WTC11 (cell line): ENCODE results near the gene MFSD12.

Experiments used
- AFF4 ChIP-seq: sonication (generic); formaldehyde crosslinking; IDR thresholded peaks from 2 replicates; pipeline ENCODE4 v1.8.1; 2023; ENCODE audit warnings: mild to moderate bottlenecking, missing genetic modification reagents, borderline replicate concordance
- CTCF ChIP-seq: fragments of 200-600 bp; IDR thresholded peaks from 2 replicates; pipeline ENCODE4 v1.8.0; 2022; ENCODE audit warnings: antibody characterized with exemption
- E2F1 ChIP-seq: sonication (generic); formaldehyde crosslinking; IDR thresholded peaks from 2 replicates; pipeline ENCODE4 v1.8.0; 2022; ENCODE audit warnings: mild to moderate bottlenecking, missing genetic modification reagents
- FOXK1 ChIP-seq: sonication (generic); formaldehyde crosslinking; IDR thresholded peaks from 2 replicates; pipeline ENCODE4 v1.8.0; 2022; ENCODE audit warnings: mild to moderate bottlenecking, moderate library complexity, missing genetic modification reagents
- GABPB1 ChIP-seq: sonication (generic); formaldehyde crosslinking; IDR thresholded peaks from 2 replicates; pipeline ENCODE4 v1.8.1; 2023; ENCODE audit warnings: mild to moderate bottlenecking, missing genetic modification reagents
- JUN ChIP-seq: sonication (generic); formaldehyde crosslinking; IDR thresholded peaks from 2 replicates; pipeline ENCODE4 v1.8.0; 2023; ENCODE audit warnings: mild to moderate bottlenecking, missing genetic modification reagents
- TCF7 ChIP-seq: sonication (generic); formaldehyde crosslinking; IDR thresholded peaks from 2 replicates; pipeline ENCODE4 v1.8.0; 2022; ENCODE audit warnings: mild to moderate bottlenecking, low read depth, missing genetic modification reagents, moderate library complexity
- TEAD4 ChIP-seq: sonication (generic); formaldehyde crosslinking; IDR thresholded peaks from 2 replicates; pipeline ENCODE4 v1.8.0; 2022; ENCODE audit warnings: mild to moderate bottlenecking, missing genetic modification reagents
- ZNF219 ChIP-seq: sonication (generic); formaldehyde crosslinking; IDR thresholded peaks from 2 replicates; pipeline ENCODE4 v1.8.0; 2023; ENCODE audit warnings: missing genetic modification reagents, mild to moderate bottlenecking, borderline replicate concordance
- ZNF263 ChIP-seq: sonication (generic); formaldehyde crosslinking; IDR thresholded peaks from 2 replicates; pipeline ENCODE4 v1.8.1; 2022; ENCODE audit warnings: low read depth, mild to moderate bottlenecking, moderate library complexity, missing genetic modification reagents
- ZNF512 ChIP-seq: sonication (generic); formaldehyde crosslinking; IDR thresholded peaks from 2 replicates; pipeline ENCODE4 v1.8.1; 2022; ENCODE audit warnings: missing genetic modification reagents, borderline replicate concordance

GRCh38 chr19:3497757-3498520 is 59.4 kb downstream of the MFSD12 start:
- TF ChIP-seq TCF7 (CRISPR knock-in tag) = no peak
- TF ChIP-seq CTCF = no peak
- TF ChIP-seq AFF4 (CRISPR knock-in tag) = no peak
- TF ChIP-seq E2F1 (CRISPR knock-in tag) = no peak
- no peak for TF ChIP-seq TEAD4
- no peak for TF ChIP-seq ZNF219 (CRISPR knock-in tag)
- no peak for TF ChIP-seq GABPB1
- TF ChIP-seq ZNF512 (CRISPR knock-in tag) = no peak
- no peak for TF ChIP-seq ZNF263
- TF ChIP-seq FOXK1 (CRISPR knock-in tag) = no peak
- no peak for TF ChIP-seq JUN
